GM10266 (cell line): ENCODE measurements around the gene LTBP2.

Experiments used
- DNase-seq: peaks from one replicate; pipeline ENCODE4 v3.0.0; 2012; ENCODE audit errors: extremely low spot score
- CTCF ChIP-seq: IDR thresholded peaks from 2 replicates; pipeline ENCODE4 v1.5.1; 2012; ENCODE audit warnings: mild to moderate bottlenecking, low read depth; ENCODE audit not compliant: control insufficient read depth, insufficient read depth; ENCODE audit errors: missing control alignments

The LTBP2 gene

DNA sequence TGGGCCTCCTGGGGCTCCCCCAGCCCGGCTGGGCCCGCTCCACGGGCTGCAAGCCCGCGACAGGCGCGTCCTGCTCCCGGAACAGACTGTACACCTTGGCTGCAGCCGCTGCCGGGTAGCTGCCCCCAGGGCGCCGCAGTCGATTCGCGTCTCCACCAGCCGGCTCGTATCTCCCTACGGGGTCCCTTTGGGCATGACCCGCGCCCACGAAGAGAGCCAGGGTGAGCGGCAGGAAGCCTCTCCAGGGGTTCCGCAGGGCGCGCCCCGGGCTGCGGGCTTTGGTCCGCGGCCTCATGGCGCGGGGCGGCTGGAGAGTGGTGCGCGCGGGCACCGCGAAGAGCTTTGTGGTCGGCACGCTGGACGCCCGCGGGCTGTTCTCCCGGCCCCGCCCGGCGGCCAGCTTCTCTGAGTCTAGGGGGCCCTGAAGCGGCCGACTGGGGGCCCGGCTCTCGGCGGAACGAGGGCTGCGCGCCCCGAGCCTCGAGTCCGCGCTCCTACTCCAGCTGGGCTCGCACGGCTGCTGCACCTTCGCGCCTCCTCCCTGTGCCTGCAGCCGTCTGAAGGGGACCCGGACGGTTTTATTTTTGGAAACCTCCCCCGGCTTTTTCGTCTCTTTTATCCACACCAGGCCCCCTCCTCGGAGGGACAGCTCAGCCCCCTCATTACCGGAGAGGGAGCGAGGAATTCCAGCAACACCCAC lies at the start of gene LTBP2:
TSS of gene LTBP2 (minus strand) at position 588 of the 700 bp plus-strand sequence. CDS start at position 295, 293 bp downstream.
- TF ChIP-seq CTCF, result no peak
- no peak for DNase-seq

DNA sequence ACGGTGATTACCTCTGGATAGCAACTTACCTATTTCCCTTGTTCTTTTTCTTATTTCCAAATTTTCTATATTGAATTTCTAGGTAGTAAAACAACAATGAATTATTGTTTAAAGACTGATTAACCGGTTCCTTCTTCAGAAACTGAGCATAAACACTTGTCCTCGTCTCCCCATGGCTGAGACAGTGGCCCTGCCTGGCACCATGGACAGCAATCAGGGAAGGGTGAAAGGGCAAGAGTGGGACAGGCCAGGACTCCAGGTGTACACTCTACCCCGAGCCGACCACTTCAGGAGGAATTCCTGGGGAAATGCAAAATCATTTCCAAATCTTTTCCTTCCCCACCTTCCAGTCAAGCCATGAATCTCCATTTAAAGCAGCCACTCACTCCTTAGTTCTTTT lies 48.8 kb upstream of the LTBP2 start:
- DNase-seq, result no peak
- TF ChIP-seq CTCF, result no peak

DNA sequence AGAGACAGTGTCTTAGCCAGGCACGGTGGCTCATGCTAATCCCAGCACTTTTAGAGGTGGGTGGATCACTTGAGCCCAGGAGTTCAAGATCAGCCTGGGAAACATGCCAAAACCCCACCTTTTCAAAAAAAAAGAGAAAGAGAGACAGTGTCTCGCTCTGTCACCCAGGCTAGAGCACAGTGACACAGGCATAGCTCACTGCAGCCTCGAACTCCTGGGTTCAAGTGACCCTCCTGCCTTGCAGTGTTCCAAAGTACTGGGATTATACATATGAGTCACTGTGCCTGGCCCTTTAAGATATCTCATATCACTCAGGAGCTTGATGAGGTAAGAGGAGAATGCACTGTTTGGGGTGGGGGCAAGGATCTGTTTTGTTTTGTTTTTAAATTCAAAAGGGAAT lies 48.1 kb upstream of the LTBP2 start:
- no peak for DNase-seq
- no peak for TF ChIP-seq CTCF

DNA sequence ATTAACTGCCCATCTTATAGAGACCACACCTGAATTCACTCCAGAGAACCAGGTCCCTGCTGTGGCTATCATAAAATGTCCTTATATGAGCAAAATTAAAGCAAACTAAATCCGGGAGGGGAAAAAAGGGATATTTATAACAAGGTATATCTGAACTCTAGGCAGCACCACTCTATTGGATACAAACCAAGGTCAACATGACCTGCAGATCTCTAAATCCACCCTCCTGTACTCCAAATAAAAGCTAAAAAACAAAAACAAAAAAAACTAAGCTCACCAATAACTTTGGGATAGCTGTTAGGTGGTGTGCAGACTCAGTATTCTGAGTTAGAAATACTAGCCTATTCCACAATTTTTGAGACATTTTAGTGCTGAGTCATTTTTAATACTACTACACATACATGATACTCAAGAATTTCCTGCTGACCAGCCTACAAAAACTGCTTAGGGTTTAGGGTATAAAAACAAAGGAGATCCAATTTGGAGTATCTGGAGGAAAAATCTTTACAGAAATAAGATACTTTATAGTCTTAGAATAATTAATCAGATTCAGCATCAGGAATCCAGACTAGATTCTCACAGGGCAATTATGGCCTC lies 46.6 kb upstream of the LTBP2 start:
- no peak for DNase-seq
- TF ChIP-seq CTCF, result no peak

- no peak for DNase-seq
- TF ChIP-seq CTCF, result no peak
Measured at GRCh38 chr14:74656964-74657363, 44.9 kb upstream of the LTBP2 start.

DNA sequence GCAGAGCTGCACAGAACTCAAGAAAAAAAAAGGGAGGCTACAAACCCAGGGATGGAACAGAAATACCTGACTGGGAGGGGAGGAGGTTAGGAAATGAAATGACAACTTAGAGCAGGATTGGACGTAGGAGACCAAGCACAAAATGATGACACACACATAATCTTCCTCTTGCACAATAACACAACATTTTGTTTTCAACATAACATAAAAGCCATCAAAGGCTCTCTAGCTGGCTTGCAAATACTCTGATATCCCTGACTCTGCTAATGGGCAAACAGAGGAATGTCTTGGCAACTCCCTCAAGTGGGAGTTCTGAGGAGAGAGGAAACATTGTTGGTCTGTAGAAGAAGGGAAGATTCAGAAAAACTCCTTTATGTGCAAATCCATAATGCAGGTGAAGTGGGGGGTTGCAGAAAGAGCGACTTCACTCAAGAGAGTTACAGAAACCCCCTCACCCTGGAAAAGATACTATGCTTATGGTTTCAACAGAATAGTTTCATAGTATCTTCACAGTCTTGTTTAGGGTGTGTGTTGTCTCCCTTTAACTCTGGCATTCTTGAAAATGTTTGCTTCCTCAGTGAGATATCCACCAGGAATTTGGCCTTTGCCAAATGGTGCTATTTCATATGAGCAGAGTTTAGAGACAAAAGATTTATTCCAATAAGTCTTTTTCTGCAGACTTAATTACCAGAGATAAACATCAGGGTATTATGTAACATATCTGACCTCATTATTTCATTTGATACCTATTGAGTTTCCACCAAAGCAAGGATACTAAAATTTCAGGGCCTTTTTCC lies 43.8 kb upstream of the LTBP2 start:
- no peak for DNase-seq

More for the DNA sequence above, 43.8 kb upstream of the LTBP2 start:
- no peak for TF ChIP-seq CTCF
